HG03108 (cell line): ENCODE results near the gene SSUH2.

Source experiments
- ATAC-seq: cut with Tn5 transposase; IDR thresholded peaks from one replicate; pipeline ENCODE4 v1.9.1; 2021; ENCODE audit warnings: moderate library complexity; ENCODE audit not compliant: unreplicated experiment

The SSUH2 gene

GRCh38 chr3:8621141-8621540, 23.5 kb downstream of the SSUH2 start:
- no peak for ATAC-seq

- no peak for ATAC-seq
Measured at GRCh38 chr3:8619548-8619947, 25.1 kb downstream of the SSUH2 start.

- no peak for ATAC-seq
Measured at GRCh38 chr3:8618950-8619349, 25.6 kb downstream of the SSUH2 start.

- ATAC-seq = no peak
Measured at GRCh38 chr3:8617921-8618320, 26.7 kb downstream of the SSUH2 start.

DNA sequence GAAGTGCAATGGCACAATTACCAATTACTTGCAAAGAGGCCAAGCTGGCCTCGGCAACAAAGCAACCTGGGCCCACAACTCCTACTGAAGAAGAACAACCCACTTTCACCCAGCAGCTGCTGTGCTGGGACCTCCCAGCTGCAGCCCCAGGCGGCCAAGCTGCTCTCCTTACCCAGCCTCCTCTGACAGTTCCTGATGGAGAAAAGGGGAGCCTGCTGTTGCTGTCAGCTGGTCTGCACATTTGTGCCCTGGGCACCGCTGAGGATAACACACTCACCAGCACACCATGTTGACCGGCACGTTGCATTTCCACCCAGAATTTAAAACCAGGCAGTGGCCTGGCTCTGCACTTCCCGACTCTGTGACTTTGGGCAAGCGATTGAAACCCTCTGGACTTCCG, 33.6 kb downstream of the SSUH2 start:
- ATAC-seq = no peak

DNA sequence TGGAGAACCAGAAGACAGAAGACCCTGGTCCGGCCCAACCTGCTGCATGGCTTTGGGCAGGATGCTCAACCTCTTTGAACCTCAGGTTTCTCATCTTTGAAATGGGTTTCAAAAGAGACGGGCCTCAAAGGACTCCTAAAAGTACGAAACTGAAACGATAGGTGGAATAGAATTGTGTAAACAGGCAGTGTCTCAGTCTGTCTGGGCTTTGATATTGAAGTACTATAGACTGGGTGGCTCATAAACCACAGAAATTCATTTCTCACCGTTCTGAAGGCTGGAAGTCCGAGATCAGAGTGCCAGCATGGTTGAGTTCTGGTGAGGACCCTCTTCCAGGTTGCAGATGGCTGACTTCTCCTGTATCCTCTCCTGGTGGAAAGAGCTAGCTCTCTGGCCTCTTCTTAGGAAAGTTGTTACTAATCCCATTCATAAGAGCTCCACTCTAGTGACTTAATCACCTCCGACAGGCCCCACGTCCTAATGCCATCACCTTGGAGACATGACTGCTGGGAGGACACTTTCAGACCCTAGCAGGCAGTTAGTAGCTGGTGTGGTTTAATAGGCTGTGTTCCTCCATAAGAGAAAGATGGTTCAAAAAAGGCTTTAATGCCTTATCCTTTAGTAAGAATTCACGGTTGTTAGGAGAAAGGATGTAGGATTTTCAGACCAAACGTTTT, 35.7 kb downstream of the SSUH2 start:
- ATAC-seq = no peak

GRCh38 chr3:8608041-8608790, 36.4 kb downstream of the SSUH2 start:
- no peak for ATAC-seq

- ATAC-seq = no peak
Measured at GRCh38 chr3:8607234-8608040, 37.2 kb downstream of the SSUH2 start.

DNA sequence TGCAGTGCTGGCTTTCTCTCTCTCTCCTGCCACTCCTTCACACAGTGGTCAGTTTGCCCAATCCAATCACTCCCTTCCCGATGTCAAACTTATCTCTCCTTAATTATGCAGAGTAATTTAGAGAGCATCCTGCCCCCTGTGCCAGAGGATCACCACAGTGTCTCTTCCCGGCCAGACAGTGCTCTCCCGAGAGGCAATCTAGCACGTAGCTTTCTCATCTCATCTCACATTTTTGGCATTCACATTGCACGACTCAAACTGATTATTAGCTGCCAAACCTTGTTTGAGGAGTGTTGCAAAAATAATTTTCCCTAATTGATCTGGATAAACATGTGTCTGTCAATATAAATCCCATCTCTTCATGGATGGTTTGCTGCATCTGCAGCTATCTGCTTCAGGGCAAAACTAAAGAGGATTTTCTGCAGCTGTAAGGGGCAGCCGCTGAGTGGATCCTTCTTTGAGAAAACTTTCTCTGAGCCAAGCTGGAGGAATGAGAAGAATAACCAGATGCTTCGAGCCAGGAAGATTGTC, 37.8 kb downstream of the SSUH2 start:
- no peak for ATAC-seq

DNA sequence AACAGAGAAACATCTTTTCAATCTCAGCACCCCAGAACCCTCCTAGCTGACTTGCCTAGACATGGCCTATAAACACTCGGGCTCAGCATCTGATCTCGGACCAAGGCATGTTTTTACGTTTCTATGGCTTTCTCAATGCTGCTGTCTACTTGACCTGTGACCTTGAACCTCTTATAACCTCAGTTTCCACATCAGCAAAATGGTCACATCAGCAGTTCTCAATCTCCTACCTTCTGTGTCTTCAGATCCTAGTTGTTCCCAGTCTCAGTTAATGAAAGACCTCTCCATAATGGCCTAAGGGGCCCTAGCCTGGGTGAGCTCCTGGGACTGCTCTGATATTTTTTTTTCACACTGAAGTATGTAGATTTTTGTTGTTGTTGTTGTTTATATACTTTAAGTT, 39.6 kb downstream of the SSUH2 start:
- no peak for ATAC-seq

DNA sequence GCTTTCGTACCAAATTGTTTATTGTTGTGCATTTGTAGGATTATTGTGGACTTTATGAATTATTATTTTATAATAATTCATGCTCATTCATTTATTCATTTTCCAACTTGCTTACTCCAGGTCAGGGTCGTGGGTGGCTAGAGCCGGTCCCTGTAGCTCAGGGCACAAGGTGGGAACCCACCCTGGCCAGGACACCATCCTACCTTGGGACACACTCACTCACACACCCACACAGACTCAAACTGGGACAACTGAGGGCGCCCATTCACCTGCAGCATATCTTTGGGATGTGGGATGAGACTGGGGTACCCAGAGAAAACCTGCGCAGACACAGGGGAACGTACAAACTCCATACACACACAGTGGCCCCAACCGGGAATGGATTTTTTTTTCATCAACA, 40.6 kb downstream of the SSUH2 start:
- ATAC-seq = no peak

DNA sequence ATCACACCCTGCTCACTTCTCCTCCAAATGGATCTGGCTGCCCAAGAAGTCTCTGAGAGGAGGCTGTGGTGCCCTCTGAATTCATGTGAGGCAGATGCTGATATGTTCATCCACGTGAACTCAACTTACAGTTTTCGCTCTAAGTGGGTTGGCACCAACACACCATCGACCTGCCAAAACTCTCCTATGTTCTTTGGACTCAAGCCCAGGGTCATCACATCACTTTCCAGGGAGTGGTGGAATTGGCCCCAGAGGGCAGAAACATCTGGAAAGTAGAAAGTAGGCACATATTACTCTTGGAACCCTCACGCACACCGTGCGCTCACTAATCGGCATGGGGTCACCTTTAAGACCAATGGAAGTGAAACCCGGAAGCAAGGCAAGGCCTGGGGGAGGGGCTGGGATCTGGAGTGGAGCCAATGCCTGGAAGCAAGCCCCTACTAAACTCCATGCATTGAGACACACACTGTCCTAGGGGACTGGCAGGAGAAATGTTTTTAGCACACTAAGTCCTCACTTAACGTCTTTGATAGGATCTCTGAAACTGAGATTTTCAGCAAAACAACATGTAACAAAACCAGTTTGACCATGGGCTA, 41.4 kb downstream of the SSUH2 start:
- ATAC-seq = no peak

GRCh38 chr3:8600457-8600856, 44.1 kb downstream of the SSUH2 start:
- no peak for ATAC-seq

DNA sequence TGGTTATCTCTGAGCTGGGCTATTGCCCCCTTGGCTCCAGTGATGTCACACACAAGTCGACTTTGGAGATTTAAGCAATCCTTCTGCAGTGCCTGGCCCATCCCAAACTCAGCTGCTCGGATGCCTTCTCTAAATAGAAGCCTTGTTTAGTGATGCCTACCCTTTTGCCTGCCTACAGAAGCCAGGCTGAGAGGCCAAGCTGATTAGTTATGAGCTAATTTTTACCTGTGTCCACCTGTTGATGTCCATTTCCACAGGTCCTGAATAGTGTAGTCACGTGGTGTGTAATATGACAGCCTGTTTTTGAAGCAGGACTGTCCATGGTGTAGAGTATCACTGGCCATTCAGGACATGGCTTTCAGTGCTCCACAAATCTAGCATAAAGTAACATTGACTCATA, 45.5 kb downstream of the SSUH2 start:
- ATAC-seq = no peak

DNA sequence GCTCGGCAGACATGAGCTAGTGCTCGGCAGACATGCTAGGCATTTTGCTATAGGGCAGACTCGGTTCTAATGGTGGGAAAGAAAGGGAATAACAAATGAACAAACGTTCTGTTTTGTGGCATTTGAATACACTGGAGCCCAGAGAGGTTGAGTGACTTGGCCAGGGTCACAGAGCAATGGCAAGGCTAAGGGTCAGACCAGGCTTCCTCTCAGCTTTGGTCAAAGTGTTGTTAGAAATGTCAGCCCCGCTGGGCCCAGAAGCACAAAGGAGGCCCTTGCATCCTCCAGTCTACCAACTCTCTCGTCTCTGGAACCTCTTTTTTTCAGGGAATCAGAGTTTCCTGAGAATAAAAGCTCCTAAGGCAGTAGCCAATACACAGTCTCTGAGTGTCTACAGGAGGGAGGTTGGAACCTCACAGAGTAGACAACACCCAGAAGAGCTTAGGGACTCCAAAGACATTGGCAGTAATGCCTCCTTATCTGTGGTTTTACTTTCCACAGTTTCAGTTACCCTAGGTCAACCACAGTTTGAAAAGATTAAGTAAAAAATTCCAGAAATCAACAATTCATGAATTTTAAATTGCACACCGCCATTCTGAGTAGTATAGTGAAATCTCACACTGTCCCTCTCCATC, 47.3 kb downstream of the SSUH2 start:
- no peak for ATAC-seq

- ATAC-seq = no peak
Measured at GRCh38 chr3:8596321-8597218, 48.0 kb downstream of the SSUH2 start.

DNA sequence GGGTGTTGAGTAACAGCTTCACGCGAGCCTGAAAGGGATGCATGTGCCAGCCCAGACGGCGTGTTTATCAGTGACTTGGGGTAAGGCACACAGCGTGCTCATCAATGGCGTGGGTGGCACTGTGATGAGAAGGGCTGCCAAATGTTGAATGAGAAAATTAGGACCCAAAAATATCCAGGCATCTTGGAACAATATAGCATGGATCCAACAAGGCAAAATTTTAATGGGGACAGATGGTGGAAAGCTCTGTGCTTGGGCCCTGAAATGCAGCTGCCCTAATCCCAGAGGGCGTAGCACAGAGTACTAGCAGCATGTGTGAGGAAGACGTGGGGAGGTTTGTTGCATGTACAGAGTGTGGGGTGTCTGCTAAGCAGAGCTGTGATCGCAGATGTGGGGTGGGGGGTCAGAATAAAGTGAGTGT, 48.9 kb downstream of the SSUH2 start:
- no peak for ATAC-seq

DNA sequence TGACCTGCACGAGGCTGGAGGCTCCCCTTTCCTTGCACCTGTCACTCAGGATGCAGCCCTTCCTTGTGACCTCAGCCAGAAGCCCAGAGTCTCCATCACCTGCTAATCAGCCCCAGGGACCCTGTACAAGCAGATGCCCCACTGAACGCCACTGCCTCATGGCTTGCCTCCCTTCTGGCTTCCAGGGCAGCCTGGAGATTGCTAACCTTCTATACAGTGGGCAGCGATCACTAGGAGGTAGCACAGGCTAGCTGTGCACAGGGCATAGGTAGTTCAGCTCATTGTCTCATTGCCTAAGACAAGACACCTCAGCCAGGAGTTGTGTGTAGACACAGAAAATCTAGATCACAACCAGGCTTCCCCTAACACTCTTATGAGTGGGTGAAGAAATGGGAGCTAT, 49.3 kb downstream of the SSUH2 start:
- no peak for ATAC-seq

GRCh38 chr3:8593021-8593827, 51.4 kb downstream of the SSUH2 start:
- ATAC-seq = no peak
